ENCODE results near the gene HUNK. TPM values are rescaled to one million over a fixed set of nuclear protein-coding genes. Genes with fewer than 3 reads are reported as not detected.

Gene HUNK
- total RNA-seq, 1 donor from 2014 or later: 3.1 TPM

- Histone ChIP-seq H3K27me3 (ENCODE audit: control insufficient read depth, insufficient read depth, low read length) (peaks cover 4% of the 10 kb centered on the region), H3K4me3 (ENCODE audit: low read depth, low read length) (no peak overlapping the region), H3K36me3 (ENCODE audit: control insufficient read depth, insufficient read depth, low read length) (no peaks in the 10 kb centered on the region)
- DNase-seq (ENCODE audit: low read depth): no peak
- no peak for TF ChIP-seq CTCF (IDR thresholded peaks at IDR 0.05; ENCODE audit: insufficient read depth, low read length, poor library complexity, severe bottlenecking)
Observed at GRCh38 chr21:31905503-31906451, 33.0 kb downstream of the HUNK start.

- TF ChIP-seq CTCF (IDR thresholded peaks at IDR 0.05; ENCODE audit: insufficient read depth, low read length, poor library complexity, severe bottlenecking): no peak
- Histone ChIP-seq H3K27me3 (ENCODE audit: control insufficient read depth, insufficient read depth, low read length) (peaks cover 4% of the 10 kb centered on the region), H3K36me3 (ENCODE audit: control insufficient read depth, insufficient read depth, low read length) (no peaks in the 10 kb centered on the region), H3K4me3 (ENCODE audit: low read depth, low read length) (no peak overlapping the region)
- no peak for DNase-seq (ENCODE audit: low read depth)
Observed at GRCh38 chr21:31908106-31909031, 35.5 kb downstream of the HUNK start.

GRCh38 chr21:31909153-31910073 is 36.6 kb downstream of the HUNK start:
- TF ChIP-seq CTCF (IDR thresholded peaks at IDR 0.05; ENCODE audit: insufficient read depth, low read length, poor library complexity, severe bottlenecking): no peak
- no peak for DNase-seq (ENCODE audit: low read depth)

GRCh38 chr21:31910074-31910470 is 37.3 kb downstream of the HUNK start:
- TF ChIP-seq CTCF (IDR thresholded peaks at IDR 0.05; ENCODE audit: insufficient read depth, low read length, poor library complexity, severe bottlenecking): no peak
- Histone ChIP-seq H3K27me3 (ENCODE audit: control insufficient read depth, insufficient read depth, low read length) (peaks cover 4% of the 10 kb centered on the region), H3K36me3 (ENCODE audit: control insufficient read depth, insufficient read depth, low read length) (no peaks in the 10 kb centered on the region), H3K4me3 (ENCODE audit: low read depth, low read length) (no peak overlapping the region)
- no peak for DNase-seq (ENCODE audit: low read depth)

More at GRCh38 chr21:31909153-31910073, 36.6 kb downstream of the HUNK start:
- no peaks in the 10 kb centered on the region for H3K36me3 ChIP-seq (ENCODE audit: control insufficient read depth, insufficient read depth, low read length)
- no peak overlapping the region for H3K4me3 ChIP-seq (ENCODE audit: low read depth, low read length)
- peaks cover 4% of the 10 kb centered on the region for H3K27me3 ChIP-seq (ENCODE audit: control insufficient read depth, insufficient read depth, low read length)
